GM23248 (cell line): Measurements from ENCODE around the gene RPS19.

Experiments used
- EZH2 ChIP-seq: fragments of 200-600 bp; sonication (generic); IDR thresholded peaks from 2 replicates; pipeline ENCODE4 v1.6.1; 2018; ENCODE audit warnings: antibody characterized with exemption, mild to moderate bottlenecking; ENCODE audit not compliant: insufficient read depth, poor library complexity, severe bottlenecking
- EZH2phosphoT487 ChIP-seq: fragments of 200-600 bp; sonication (generic); IDR thresholded peaks from 2 replicates; pipeline ENCODE4 v1.6.1; 2018; ENCODE audit warnings: antibody characterized with exemption, moderate library complexity, mild to moderate bottlenecking, low read depth; ENCODE audit not compliant: insufficient read depth

DNA sequence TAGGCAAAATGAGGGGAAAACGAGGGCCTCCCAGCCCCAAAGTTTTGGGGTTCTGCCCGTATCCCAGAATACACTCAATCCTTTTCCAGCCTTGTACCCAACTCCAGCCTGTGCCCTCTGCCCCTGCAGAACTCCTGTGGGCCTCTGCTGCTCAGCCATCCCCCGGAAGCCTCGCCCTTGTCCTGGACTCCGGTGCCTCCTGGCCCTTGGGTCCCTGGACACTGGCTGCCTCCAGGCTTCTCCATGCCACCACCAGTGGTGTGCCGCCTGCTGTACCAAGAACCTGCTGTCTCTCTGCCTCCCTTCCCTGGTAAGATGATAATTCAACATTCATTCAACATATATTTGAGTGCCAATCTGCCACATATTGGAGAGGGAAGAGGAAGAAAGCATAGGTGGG is 11.4 kb upstream of the RPS19 start:
- TF ChIP-seq EZH2 (no peak), EZH2phosphoT487 (no peak)
